HepG2 (cell line): ENCODE data around the gene APOC4. TPM values are rescaled to one million over a fixed set of nuclear protein-coding genes. Genes with fewer than 3 reads are reported as not detected.

Experiments
- ATAC-seq: fragments of 200-7000 bp; cut with Tn5 transposase; 3 replicates; pipeline ENCODE4 v1.9.1; 2020; ENCODE audit warnings: mild to moderate bottlenecking, moderate library complexity
- BruUV-seq: library from RNA; stranded (reverse); fragments of 400-500 nt; replicated peaks from 2 replicates; lab custom pipeline; 2021; lab: Mats Ljungman, UMichigan
- CTCF ChIA-PET: fragments of 300-600 bp; formaldehyde crosslinking; extraction: SDS; loops from one replicate; lab custom pipeline; 2021; ENCODE audit warnings: low total read pairs, inconsistent platforms, low intra/inter-chr PET ratio; lab: Yijun Ruan, JAX
- POLR2A ChIA-PET: fragments of 350-600 bp; sonication (Branson Sonifier 250); formaldehyde crosslinking; loops from one replicate; lab custom pipeline; 2020; ENCODE audit warnings: antibody characterized with exemption, inconsistent platforms; lab: Yijun Ruan, JAX
- DNase-seq: peaks from one replicate; pipeline ENCODE4 v3.0.0-alpha.2; 2015; ENCODE audit warnings: low spot score
- FAIRE-seq: peaks from 3 replicates; lab custom pipeline; 2011; peaks lifted over from hg19 to GRCh38; lab: Jason Lieb, UNC
- H2AFZ ChIP-seq: one replicate; pipeline ENCODE4 v1.6.1; 2011; ENCODE audit warnings: low read length, inconsistent platforms
- H3K27ac ChIP-seq: fragments of 300-600 bp; 3 replicates; pipeline ENCODE4 v1.8.0; 2011; ENCODE audit warnings: mixed run types, mild to moderate bottlenecking, mixed read lengths, low read length, inconsistent platforms; ENCODE audit not compliant: insufficient read depth; ENCODE audit errors: extremely low read length
- H3K27me3 ChIP-seq, 2 experiments: fragments of 200-600 bp in 1 of 2; 2 replicates in 1 of 2; 3 replicates in 1 of 2; pipeline versions ENCODE4 v1.6.0 to v1.8.0; 2011; ENCODE audit warnings: low read length in 2 of 2, mild to moderate bottlenecking in 2 of 2, moderate library complexity in 2 of 2, inconsistent platforms in 1 of 2; ENCODE audit not compliant: insufficient read depth in 2 of 2, control insufficient read depth in 1 of 2
- H3K36me3 ChIP-seq, 2 experiments: fragments of 200-600 bp in 1 of 2; replicated peaks in 1 of 2; 2 replicates in 1 of 2; 3 replicates in 1 of 2; pipeline versions ENCODE4 v1.5.1 to v1.8.0; 2011; ENCODE audit warnings: low read length in 2 of 2, inconsistent platforms in 1 of 2; ENCODE audit not compliant: insufficient read depth in 2 of 2, control insufficient read depth in 1 of 2
- H3K4me1 ChIP-seq: 2 replicates; pipeline ENCODE4 v1.5.1; 2012; ENCODE audit warnings: low read length, inconsistent platforms; ENCODE audit not compliant: insufficient read depth
- H3K4me2 ChIP-seq: 2 replicates; pipeline ENCODE4 v1.6.0; 2011; ENCODE audit warnings: low read depth, low read length, inconsistent platforms
- H3K4me3 ChIP-seq, 3 experiments: fragments of 200-600 bp in 1 of 3; sonication (generic), shearing (Covaris generic) in 1 of 3; replicated peaks in 1 of 3; 2 replicates each; pipeline ENCODE4 v1.5.1; 2011 to 2016; ENCODE audit warnings: low read length in 3 of 3, inconsistent platforms in 2 of 3, low read depth in 2 of 3, mild to moderate bottlenecking in 2 of 3, control low read depth in 1 of 3, mixed read lengths in 1 of 3; ENCODE audit not compliant: insufficient read depth in 1 of 3
- H3K79me2 ChIP-seq: one replicate; pipeline ENCODE4 v1.6.1; 2011; ENCODE audit warnings: low read length, inconsistent platforms; ENCODE audit not compliant: insufficient read depth
- H3K9ac ChIP-seq: 2 replicates; pipeline ENCODE4 v1.6.0; 2011; ENCODE audit warnings: mild to moderate bottlenecking, low read depth, low read length, inconsistent platforms; ENCODE audit not compliant: insufficient read depth
- H3K9me3 ChIP-seq: 2 replicates; pipeline ENCODE4 v1.5.1; 2012; ENCODE audit warnings: mild to moderate bottlenecking, low read length
- H4K20me1 ChIP-seq: 2 replicates; pipeline ENCODE4 v1.6.0; 2011; ENCODE audit warnings: inconsistent platforms, mild to moderate bottlenecking, low read length, moderate library complexity; ENCODE audit not compliant: insufficient read depth
- ETV6 ChIP-seq: sonication (generic); formaldehyde crosslinking; conservative IDR thresholded peaks from 2 replicates; pipeline ENCODE4 v1.4.0; 2020; ENCODE audit warnings: missing genetic modification reagents
- GMEB1 ChIP-seq: sonication (generic); formaldehyde crosslinking; IDR thresholded peaks from 2 replicates; pipeline ENCODE4 v1.5.1; 2020; ENCODE audit warnings: missing genetic modification reagents, mild to moderate bottlenecking, borderline replicate concordance
- HOMEZ ChIP-seq: IDR thresholded peaks from 2 replicates; pipeline ENCODE4 v1.6.1; 2016; ENCODE audit warnings: low read depth
- KLF16 ChIP-seq, 2 experiments: sonication (generic) in 1 of 2; formaldehyde crosslinking in 1 of 2; IDR thresholded peaks; 2 replicates each; pipeline versions ENCODE4 v1.6.1 to v1.8.0; 2016 to 2023; ENCODE audit warnings: missing genetic modification reagents in 2 of 2, missing compliant biosample characterization in 1 of 2
- NR2F6 ChIP-seq, 2 experiments: IDR thresholded peaks; 2 replicates each; pipeline ENCODE4 v1.6.1; 2016; ENCODE audit warnings: antibody characterized with exemption in 1 of 2, mild to moderate bottlenecking in 1 of 2
- STAG1 ChIP-seq: sonication (generic); formaldehyde crosslinking; IDR thresholded peaks from 2 replicates; pipeline ENCODE4 v1.4.0; 2020; ENCODE audit warnings: missing genetic modification reagents
- STAT5B ChIP-seq: sonication (generic); formaldehyde crosslinking; IDR thresholded peaks from 2 replicates; pipeline ENCODE4 v1.4.0; 2020; ENCODE audit warnings: missing genetic modification reagents
- TGIF2 ChIP-seq: IDR thresholded peaks from 2 replicates; pipeline ENCODE4 v1.6.1; 2016; ENCODE audit warnings: control low read depth, missing compliant biosample characterization
- TMF1 ChIP-seq: sonication (generic); formaldehyde crosslinking; IDR thresholded peaks from 2 replicates; pipeline ENCODE4 v1.8.1; 2022; ENCODE audit warnings: low read depth, missing genetic modification reagents
- ZBTB49 ChIP-seq: sonication (generic); formaldehyde crosslinking; IDR thresholded peaks from 2 replicates; pipeline ENCODE4 v1.4.0; 2020; ENCODE audit warnings: missing genetic modification reagents, borderline replicate concordance
- ZNF20 ChIP-seq: sonication (generic); formaldehyde crosslinking; IDR thresholded peaks from 2 replicates; pipeline ENCODE4 v1.4.0; 2020; ENCODE audit warnings: mild to moderate bottlenecking, moderate library complexity, missing genetic modification reagents
- ZNF335 ChIP-seq: sonication (generic); formaldehyde crosslinking; IDR thresholded peaks from 2 replicates; pipeline ENCODE4 v1.4.0; 2020; ENCODE audit warnings: missing genetic modification reagents
- ZNF460 ChIP-seq: sonication (generic); formaldehyde crosslinking; IDR thresholded peaks from 2 replicates; pipeline ENCODE4 v1.5.1; 2020; ENCODE audit warnings: missing genetic modification reagents, mild to moderate bottlenecking, borderline replicate concordance
- ZNF607 ChIP-seq: sonication (generic); formaldehyde crosslinking; IDR thresholded peaks from 2 replicates; pipeline ENCODE4 v1.5.1; 2020; ENCODE audit warnings: missing genetic modification reagents, mild to moderate bottlenecking, borderline replicate concordance
- WGBS: methylation state at CpG from one replicate; pipeline ENCODE4 v1.1.6; 2017; ENCODE audit warnings: low lambda C conversion rate; 5-methylcytosine and 5-hydroxymethylcytosine counted together
- in situ Hi-C: cut with HindIII; loops from 2 replicates; pipeline ENCODE4 v1.10.0; 2017; ENCODE audit warnings: low pct_unique_long_range_greater_than_20kb; ENCODE audit not compliant: extremely low pct_ligation_motif_present
- intact Hi-C: fragments of 100-400 bp; cut with micrococcal nuclease; formaldehyde crosslinking; loops from one replicate; pipeline ENCODE4 v1.10.0; 2022; ENCODE audit not compliant: unreplicated experiment
- polyA plus RNA-seq, 8 experiments: library from polyadenylated mRNA; depleted of rRNA in 3 of 8; stranded (reverse) in 7 of 8; unstranded in 1 of 8; fragments of >200 nt; fragmentation: Illumina TruSeq in 4 of 8; extraction: Trizol in 4 of 8; gene quantifications; 2 replicates each; pipeline versions ENCODE4 v1.2.1 to v1.2.3, GENCODE V29; 2011 to 2016; ENCODE audit warnings: low read depth in 4 of 8, missing spikeins in 1 of 8, mixed read lengths in 1 of 8; ENCODE audit not compliant: insufficient read depth in 1 of 8
- total RNA-seq, 5 experiments: library from RNA; depleted of rRNA; stranded (reverse); fragments of >200 nt; fragmentation: Illumina TruSeq; extraction: Trizol; gene quantifications; 2 replicates each; pipeline ENCODE4 v1.2.3, GENCODE V29; 2016; ENCODE audit warnings: low read depth in 1 of 5

Gene APOC4
- total and polyA plus RNA-seq, 2 of the 13 experiments (the other 11 are each of a cell fraction or from before 2014, with no cell fraction given), result 0.46 TPM; not detected in 1

GRCh38 chr19:44925114-44925891, 16.7 kb upstream of the APOC4 start:
- Histone ChIP-seq H3K36me3 (no peaks in the 10 kb centered on the region), H2AFZ (no peak overlapping the region), H3K9ac (peak overlapping the region; percentile 75), H3K4me2 (peak overlapping the region; percentile 90), H3K27me3 (no peaks in the 10 kb centered on the region), H4K20me1 (no peaks in the 10 kb centered on the region), H3K27ac (peak overlapping the region; percentile 96), H3K4me3 (peak overlapping the region in 1 of 3 experiments; percentile 50; a peak in 2 of 6 replicates), H3K4me1 (peaks cover 93% of the 10 kb centered on the region), H3K9me3 (no peaks in the 10 kb centered on the region), H3K79me2 (peaks cover 4% of the 10 kb centered on the region)
- peak; percentile 97 for FAIRE-seq
- no TSS peak for BruUV-seq
- WGBS, result 13% methylated on average over 6 of the region's 8 CpGs
- POLR2A ChIA-PET, result interaction anchor here (0.8 to 5.7 kb wide), 8 partner anchors 10 to 312 kb away, joined by 3 to 317 read pairs (median 32); partner anchors contain the start of genes APOC1, APOC2, APOE and CLPTM1
- CTCF ChIA-PET, result interaction anchor here (1.7 kb wide), 1 partner anchor 22 kb away, joined by 3 read pairs; no protein-coding TSS in a partner anchor
- peak; percentile 64 for ATAC-seq
- peak; percentile 95 for DNase-seq
- in situ Hi-C loops (no loop called here), intact Hi-C loops (no loop called here)
- TF ChIP-seq ZNF335 (CRISPR knock-in tag) (peak; percentile 70; the same call in 1 of the 2 replicates), HOMEZ (peak; percentile 77), ZNF20 (no peak), TGIF2 (CRISPR knock-in tag) (peak; percentile 91), GMEB1 (CRISPR knock-in tag) (peak; percentile 55; the same call in 1 of the 2 replicates), NR2F6 (IDR thresholded peaks at IDR 0.05) (peak; percentile 97), NR2F6 (CRISPR knock-in tag; IDR thresholded peaks at IDR 0.05) (peak; percentile 99), ZBTB49 (no peak), KLF16 (CRISPR knock-in tag; IDR thresholded peaks at IDR 0.05) (peak in 1 of 2 experiments; percentile 97; a peak in 2 of 4 replicates), TMF1 (peak; percentile 57; the same call in 1 of the 2 replicates), ETV6 (peak; percentile 91; the same call in 1 of the 2 replicates), STAT5B (no peak), STAG1 (CRISPR knock-in tag) (peak; percentile 48), ZNF607 (peak; percentile 83; the same call in 1 of the 2 replicates), ZNF460 (0 out of 2 replicates have a peak, but pooled peaks have one; percentile 4)
